Right atrium auricular region (tissue), 2 donors: ENCODE measurements around the gene FXYD3. TPM values are rescaled to one million over a fixed set of nuclear protein-coding genes. Genes with fewer than 3 reads are reported as not detected.

Experiments
- DNase-seq: peaks from one replicate; pipeline ENCODE4 v3.0.0-alpha.2; 2019; ENCODE audit warnings: low spot score
- H3K27ac ChIP-seq, 2 donors: fragments of 200-600 bp; sonication (generic); 1 replicate in 1 of 2; 2 replicates in 1 of 2; pipeline ENCODE4 v1.5.1; 2016 to 2019
- H3K27me3 ChIP-seq, 2 donors: fragments of 200-600 bp; sonication (generic); one replicate each; pipeline versions ENCODE4 v1.5.1 to v1.6.0; 2017 to 2019
- H3K36me3 ChIP-seq: fragments of 200-600 bp; sonication (generic); one replicate; pipeline ENCODE4 v1.5.1; 2016
- H3K4me1 ChIP-seq, 2 donors: fragments of 200-600 bp; sonication (generic); one replicate each; pipeline versions ENCODE4 v1.5.1 to v1.6.0; 2017 to 2019
- H3K4me3 ChIP-seq, 2 donors: fragments of 200-600 bp; sonication (generic); 1 replicate in 1 of 2; 2 replicates in 1 of 2; pipeline ENCODE4 v1.5.1; 2017 to 2019; ENCODE audit warnings: mild to moderate bottlenecking in 1 of 2, moderate library complexity in 1 of 2
- H3K9me3 ChIP-seq, 2 donors: fragments of 200-600 bp; sonication (generic); one replicate each; pipeline ENCODE4 v1.5.1; 2019
- total RNA-seq, 2 donors: library from RNA; depleted of rRNA; stranded (reverse); fragments of >200 nt; gene quantifications; one replicate each; pipeline ENCODE4 v1.1.0, GENCODE V29; 2016
- TF ChIP-seq, protein P1 (sequence below), 2 donors: fragments of 200-600 bp; sonication (generic); IDR thresholded peaks; one replicate each; pipeline ENCODE4 v1.5.1; 2019; ENCODE audit warnings: antibody characterized with exemption in 2 of 2

Gene FXYD3
- total RNA-seq, 2 donors from 2014 or later, result 0.98 to 1.6 TPM

DNA sequence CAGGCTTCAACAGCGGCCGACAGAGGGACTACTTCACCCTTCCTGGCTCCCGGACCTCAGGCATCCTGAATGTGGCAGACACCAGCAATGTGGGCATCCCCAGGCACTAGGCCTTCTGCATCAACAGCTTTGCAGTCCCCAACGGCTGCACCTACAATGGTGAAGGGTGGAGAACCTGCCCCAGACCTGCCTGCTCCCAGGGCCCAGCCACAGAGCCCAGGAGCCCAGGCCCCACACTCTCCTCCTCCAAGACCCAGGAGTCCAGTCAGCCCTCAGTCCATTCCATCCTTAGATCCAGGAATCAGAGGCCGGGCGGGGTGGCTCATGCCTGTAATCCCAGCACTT is 39.6 kb upstream of the FXYD3 start:
- TF ChIP-seq, protein P1, sequence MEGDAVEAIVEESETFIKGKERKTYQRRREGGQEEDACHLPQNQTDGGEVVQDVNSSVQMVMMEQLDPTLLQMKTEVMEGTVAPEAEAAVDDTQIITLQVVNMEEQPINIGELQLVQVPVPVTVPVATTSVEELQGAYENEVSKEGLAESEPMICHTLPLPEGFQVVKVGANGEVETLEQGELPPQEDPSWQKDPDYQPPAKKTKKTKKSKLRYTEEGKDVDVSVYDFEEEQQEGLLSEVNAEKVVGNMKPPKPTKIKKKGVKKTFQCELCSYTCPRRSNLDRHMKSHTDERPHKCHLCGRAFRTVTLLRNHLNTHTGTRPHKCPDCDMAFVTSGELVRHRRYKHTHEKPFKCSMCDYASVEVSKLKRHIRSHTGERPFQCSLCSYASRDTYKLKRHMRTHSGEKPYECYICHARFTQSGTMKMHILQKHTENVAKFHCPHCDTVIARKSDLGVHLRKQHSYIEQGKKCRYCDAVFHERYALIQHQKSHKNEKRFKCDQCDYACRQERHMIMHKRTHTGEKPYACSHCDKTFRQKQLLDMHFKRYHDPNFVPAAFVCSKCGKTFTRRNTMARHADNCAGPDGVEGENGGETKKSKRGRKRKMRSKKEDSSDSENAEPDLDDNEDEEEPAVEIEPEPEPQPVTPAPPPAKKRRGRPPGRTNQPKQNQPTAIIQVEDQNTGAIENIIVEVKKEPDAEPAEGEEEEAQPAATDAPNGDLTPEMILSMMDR (IDR thresholded peaks at IDR 0.05), result no peak
- no peaks in the 10 kb centered on the region for H3K4me1 ChIP-seq
- H3K36me3 ChIP-seq, result no peaks in the 10 kb centered on the region
- no peak overlapping the region for H3K27ac ChIP-seq
- no peaks in the 10 kb centered on the region for H3K27me3 ChIP-seq
- no peak for DNase-seq
- H3K9me3 ChIP-seq, result no peaks in the 10 kb centered on the region
- H3K4me3 ChIP-seq, result no peak overlapping the region

DNA sequence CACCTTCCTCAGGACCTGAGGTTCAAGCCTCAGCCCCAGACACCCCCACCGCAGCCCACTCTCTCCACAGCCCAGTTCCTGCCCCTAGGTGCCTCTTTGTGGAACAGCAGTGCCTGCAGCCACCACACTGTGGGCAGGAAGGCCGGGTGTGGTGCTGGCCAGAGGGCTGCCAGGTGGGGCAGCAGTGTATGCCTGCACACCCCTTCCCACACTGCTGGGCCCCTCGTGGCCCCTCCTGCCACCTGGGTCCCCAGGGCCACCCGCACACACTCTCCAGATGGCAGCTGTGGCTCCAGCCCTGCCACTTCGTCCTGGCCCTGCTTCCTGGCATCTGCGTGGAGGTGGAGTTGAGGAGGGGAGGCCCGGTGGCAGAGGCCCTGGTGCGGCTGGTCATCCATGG is 39.0 kb upstream of the FXYD3 start:
- Histone ChIP-seq H3K4me3 (no peak overlapping the region), H3K9me3 (no peaks in the 10 kb centered on the region), H3K27me3 (no peaks in the 10 kb centered on the region), H3K27ac (no peak overlapping the region), H3K4me1 (no peaks in the 10 kb centered on the region), H3K36me3 (no peaks in the 10 kb centered on the region)
- no peak for DNase-seq
- TF ChIP-seq, protein P1 (IDR thresholded peaks at IDR 0.05), result no peak

DNA sequence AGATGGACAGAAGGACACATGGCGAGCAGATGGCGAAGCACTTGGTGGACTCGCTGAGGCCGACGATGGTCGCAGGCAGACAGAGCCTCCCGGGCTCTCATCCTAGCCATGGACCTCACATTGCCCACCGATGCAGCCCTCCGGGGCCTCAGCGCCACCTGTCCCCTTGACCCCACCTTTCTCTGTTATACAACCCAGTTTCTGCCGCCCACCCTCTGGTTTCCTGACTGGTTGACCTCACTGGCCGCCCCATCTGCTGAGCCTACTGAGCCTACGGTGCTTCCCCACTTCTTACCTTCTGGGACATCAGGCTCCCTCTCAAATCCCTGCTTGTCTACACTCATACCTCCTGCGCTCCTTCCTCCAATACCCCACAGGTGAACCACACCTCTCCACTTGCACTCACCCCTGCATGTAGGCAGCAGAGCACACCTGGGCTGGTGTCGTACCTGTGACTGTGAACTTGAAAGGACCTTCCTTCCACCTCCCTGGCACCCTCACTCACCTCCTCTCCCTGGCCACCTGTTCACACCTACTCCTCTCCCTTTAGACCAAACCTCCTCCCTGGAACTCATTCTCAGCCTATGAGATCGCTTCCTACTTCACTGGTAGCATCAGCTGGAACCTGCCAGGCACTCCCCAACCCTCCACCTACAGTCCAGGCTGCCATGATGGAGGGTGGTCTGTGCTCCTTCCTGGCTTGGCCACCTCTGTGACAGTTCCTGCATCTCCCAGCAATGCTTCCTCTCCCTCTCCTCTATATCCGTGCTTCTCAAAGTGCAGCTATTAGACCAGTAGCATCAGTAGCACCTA is 38.0 kb upstream of the FXYD3 start:
- TF ChIP-seq, protein P1 (IDR thresholded peaks at IDR 0.05), result no peak
- no peaks in the 10 kb centered on the region for H3K36me3 ChIP-seq
- no peak overlapping the region for H3K4me3 ChIP-seq
- no peak overlapping the region for H3K27ac ChIP-seq
- no peak for DNase-seq
- no peaks in the 10 kb centered on the region for H3K4me1 ChIP-seq
- no peaks in the 10 kb centered on the region for H3K9me3 ChIP-seq
- H3K27me3 ChIP-seq, result no peaks in the 10 kb centered on the region

DNA sequence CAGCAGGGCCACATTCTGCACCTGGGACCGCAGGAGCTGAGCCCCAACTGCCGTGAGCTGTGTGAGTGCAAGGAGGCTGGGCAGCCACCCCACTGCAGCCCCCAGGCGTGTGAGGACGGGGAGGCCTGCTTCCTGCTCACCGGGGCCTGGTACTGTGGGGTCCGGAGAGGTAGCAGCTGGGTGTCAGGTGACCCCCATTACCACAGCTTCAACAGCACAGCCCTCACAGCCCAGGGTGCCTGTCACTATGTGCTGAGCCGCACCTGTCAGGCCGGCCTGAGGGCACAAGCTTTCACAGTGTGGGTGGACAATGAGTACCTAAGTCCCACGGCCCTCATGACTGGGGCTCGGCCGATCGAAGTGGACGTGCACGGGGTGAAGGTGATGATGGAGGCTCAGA is 35.8 kb upstream of the FXYD3 start:
- DNase-seq, result no peak
- H3K4me1 ChIP-seq, result no peaks in the 10 kb centered on the region
- no peaks in the 10 kb centered on the region for H3K27me3 ChIP-seq
- TF ChIP-seq, protein P1 (IDR thresholded peaks at IDR 0.05), result no peak
- no peak overlapping the region for H3K4me3 ChIP-seq
- no peak overlapping the region for H3K27ac ChIP-seq
- no peaks in the 10 kb centered on the region for H3K36me3 ChIP-seq
- H3K9me3 ChIP-seq, result no peaks in the 10 kb centered on the region

DNA sequence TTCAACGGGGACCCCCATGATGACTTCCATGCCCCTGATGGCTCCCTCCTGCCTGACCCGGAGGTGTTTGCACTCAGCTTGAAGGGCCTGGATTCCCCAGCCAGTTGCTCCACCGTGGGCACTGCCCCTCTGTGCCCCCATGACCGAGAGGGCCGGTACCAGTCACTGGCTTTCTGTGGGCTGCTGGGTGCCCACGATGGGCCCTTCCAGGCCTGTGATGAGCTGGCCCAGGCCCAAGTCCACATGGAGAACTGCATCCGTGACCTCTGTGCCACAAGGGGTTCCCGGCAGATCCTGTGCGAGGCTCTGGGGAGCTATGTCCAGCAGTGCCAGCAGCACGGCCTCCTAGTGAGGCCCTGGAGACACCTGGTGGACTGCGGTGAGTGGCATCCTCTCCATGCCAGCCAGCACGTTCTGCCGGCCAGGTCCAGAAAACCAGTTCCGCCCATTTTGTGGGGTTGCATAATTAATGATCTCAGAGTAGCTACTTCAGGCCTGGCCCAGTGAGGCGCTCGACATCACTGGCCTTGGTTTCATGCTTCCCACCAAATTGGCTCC is 34.9 kb upstream of the FXYD3 start:
- H3K36me3 ChIP-seq, result no peaks in the 10 kb centered on the region
- no peak overlapping the region for H3K27ac ChIP-seq
- DNase-seq, result no peak
- H3K4me3 ChIP-seq, result no peak overlapping the region
- no peaks in the 10 kb centered on the region for H3K27me3 ChIP-seq
- no peaks in the 10 kb centered on the region for H3K9me3 ChIP-seq
- TF ChIP-seq, protein P1 (IDR thresholded peaks at IDR 0.05), result peak in 1 of 2 donors; percentile 26
- H3K4me1 ChIP-seq, result no peaks in the 10 kb centered on the region
